GM19328 (cell line): Measurements from ENCODE around the gene BICDL1.
A peak's percentile ranks its signal among the peaks of the same experiment; 100 is the strongest.

Experiments used
- ATAC-seq: cut with Tn5 transposase; IDR thresholded peaks from one replicate; pipeline ENCODE4 v1.9.1; 2021; ENCODE audit warnings: mild to moderate bottlenecking, moderate library complexity; ENCODE audit not compliant: unreplicated experiment

BICDL1 gene

GRCh38 chr12:120099738-120100137, 110.7 kb downstream of the BICDL1 start:
- no peak for ATAC-seq

GRCh38 chr12:120100630-120101029, 111.6 kb downstream of the BICDL1 start:
- ATAC-seq, result no peak

- ATAC-seq, result no peak
Measured at GRCh38 chr12:120101182-120101581, 112.1 kb downstream of the BICDL1 start.

GRCh38 chr12:120101617-120102016, 112.6 kb downstream of the BICDL1 start:
- no peak for ATAC-seq

GRCh38 chr12:120102189-120103043, 113.4 kb downstream of the BICDL1 start:
- ATAC-seq, result no peak

GRCh38 chr12:120103044-120103338, 114.0 kb downstream of the BICDL1 start:
- ATAC-seq, result no peak

- ATAC-seq, result no peak
Measured at GRCh38 chr12:120103371-120103770, 114.3 kb downstream of the BICDL1 start.

- no peak for ATAC-seq
Measured at GRCh38 chr12:120106151-120106550, 117.1 kb downstream of the BICDL1 start.

GRCh38 chr12:120109570-120110267, 120.7 kb downstream of the BICDL1 start:
- no peak for ATAC-seq

GRCh38 chr12:120110550-120111501, 121.8 kb downstream of the BICDL1 start:
- ATAC-seq, result no peak

GRCh38 chr12:120115066-120115465, 126.0 kb downstream of the BICDL1 start:
- ATAC-seq, result no peak

GRCh38 chr12:120115692-120116440, 126.8 kb downstream of the BICDL1 start:
- ATAC-seq, result no peak

- ATAC-seq, result no peak
Measured at GRCh38 chr12:120116441-120116791, 127.4 kb downstream of the BICDL1 start, which contains the start of gene RAB35. Gene RAB35 (minus strand): TSS chr12:120116753. CDS start chr12:120116650, 103 bp downstream.

GRCh38 chr12:120116792-120117651, 128.0 kb downstream of the BICDL1 start:
- ATAC-seq, result peak; percentile 45

GRCh38 chr12:120117961-120118320, 128.9 kb downstream of the BICDL1 start:
- ATAC-seq, result no peak

- ATAC-seq, result no peak
Measured at GRCh38 chr12:120118321-120119061, 129.5 kb downstream of the BICDL1 start.

- no peak for ATAC-seq
Measured at GRCh38 chr12:120119271-120119973, 130.4 kb downstream of the BICDL1 start.

- ATAC-seq, result no peak
Measured at GRCh38 chr12:120121343-120121742, 132.3 kb downstream of the BICDL1 start.
